HepG2 (cell line): Measurements from ENCODE around the gene FXYD4. TPM values are rescaled to one million over a fixed set of nuclear protein-coding genes. Genes with fewer than 3 reads are reported as not detected.

ENCODE experiments used
- ADNP ChIP-seq: sonication (generic); formaldehyde crosslinking; IDR thresholded peaks from 2 replicates; pipeline ENCODE4 v1.4.0; 2020; ENCODE audit warnings: missing genetic modification reagents
- AGO1 ChIP-seq: fragments of 200-400 bp; formaldehyde crosslinking; IDR thresholded peaks from 2 replicates; pipeline ENCODE4 v1.6.1; 2017; ENCODE audit warnings: mild to moderate bottlenecking, low read depth, low read length, moderate library complexity; ENCODE audit not compliant: poor library complexity, severe bottlenecking
- FIP1L1 ChIP-seq: fragments of 200-400 bp; formaldehyde crosslinking; IDR thresholded peaks from 2 replicates; pipeline ENCODE4 v1.6.1; 2018; ENCODE audit warnings: low read depth, mild to moderate bottlenecking, low read length, moderate library complexity, borderline replicate concordance; ENCODE audit not compliant: insufficient read depth
- GABPA ChIP-seq, 2 experiments: IDR thresholded peaks; 2 replicates each; pipeline ENCODE4 v1.6.1; 2011 to 2016; ENCODE audit warnings: low read depth in 2 of 2, low read length in 1 of 2, missing biosample characterization in 1 of 2, missing genetic modification characterization in 1 of 2
- HOXA5 ChIP-seq: sonication (generic); formaldehyde crosslinking; IDR thresholded peaks from 2 replicates; pipeline ENCODE4 v1.4.0; 2020; ENCODE audit warnings: missing genetic modification reagents
- KAT7 ChIP-seq: IDR thresholded peaks from 2 replicates; pipeline ENCODE4 v1.6.1; 2018; ENCODE audit warnings: borderline replicate concordance, missing compliant biosample characterization
- MTF1 ChIP-seq: sonication (generic); formaldehyde crosslinking; IDR thresholded peaks from 2 replicates; pipeline ENCODE4 v1.5.0; 2020; ENCODE audit warnings: missing genetic modification reagents
- NCOA1 ChIP-seq: sonication (generic); formaldehyde crosslinking; IDR thresholded peaks from 2 replicates; pipeline ENCODE4 v1.9.0; 2021; ENCODE audit warnings: missing genetic modification reagents
- PHF8 ChIP-seq: sonication (generic); formaldehyde crosslinking; IDR thresholded peaks from 2 replicates; pipeline ENCODE4 v1.5.0; 2020; ENCODE audit warnings: missing genetic modification reagents
- RBFOX2 ChIP-seq: fragments of 200-400 bp; formaldehyde crosslinking; IDR thresholded peaks from 2 replicates; pipeline ENCODE4 v1.6.1; 2017; ENCODE audit warnings: low read depth, mild to moderate bottlenecking, low read length
- TEAD3 ChIP-seq: optimal IDR thresholded peaks from 2 replicates; pipeline ENCODE3; 2016; ENCODE audit warnings: borderline replicate concordance
- TSC22D2 ChIP-seq: sonication (generic); formaldehyde crosslinking; IDR thresholded peaks from 2 replicates; pipeline ENCODE4 v1.5.1; 2020; ENCODE audit warnings: missing genetic modification reagents, mild to moderate bottlenecking, borderline replicate concordance
- U2AF1 ChIP-seq: fragments of 200-400 bp; formaldehyde crosslinking; optimal IDR thresholded peaks from 2 replicates; pipeline ENCODE3; 2017; ENCODE audit warnings: mild to moderate bottlenecking, low read depth, low read length
- ZNF367 ChIP-seq: sonication (generic); formaldehyde crosslinking; IDR thresholded peaks from 2 replicates; pipeline ENCODE4 v1.4.0; 2020; ENCODE audit warnings: missing genetic modification reagents, borderline replicate concordance
- polyA plus RNA-seq, 8 experiments: library from polyadenylated mRNA; depleted of rRNA in 3 of 8; stranded (reverse) in 7 of 8; unstranded in 1 of 8; fragments of >200 nt; fragmentation: Illumina TruSeq in 4 of 8; extraction: Trizol in 4 of 8; gene quantifications; 2 replicates each; pipeline versions ENCODE4 v1.2.1 to v1.2.3, GENCODE V29; 2011 to 2016; ENCODE audit warnings: low read depth in 4 of 8, missing spikeins in 1 of 8, mixed read lengths in 1 of 8; ENCODE audit not compliant: insufficient read depth in 1 of 8
- total RNA-seq, 5 experiments: library from RNA; depleted of rRNA; stranded (reverse); fragments of >200 nt; fragmentation: Illumina TruSeq; extraction: Trizol; gene quantifications; 2 replicates each; pipeline ENCODE4 v1.2.3, GENCODE V29; 2016; ENCODE audit warnings: low read depth in 1 of 5
- TF ChIP-seq, protein P1 (sequence below): conservative IDR thresholded peaks from 2 replicates; pipeline ENCODE4 v1.6.1; 2018; ENCODE audit warnings: missing genetic modification reagents
- TF ChIP-seq, protein P2 (sequence below): sonication (generic); formaldehyde crosslinking; conservative IDR thresholded peaks from 2 replicates; pipeline ENCODE4 v1.8.0; 2022; ENCODE audit warnings: mild to moderate bottlenecking, moderate library complexity, missing genetic modification reagents
- TF ChIP-seq, protein P3 (sequence below): sonication (generic); formaldehyde crosslinking; IDR thresholded peaks from 2 replicates; pipeline ENCODE4 v1.5.1; 2020; ENCODE audit warnings: mild to moderate bottlenecking, moderate library complexity, missing genetic modification reagents
- TF ChIP-seq, protein P4 (sequence below): sonication (generic); formaldehyde crosslinking; IDR thresholded peaks from 2 replicates; pipeline ENCODE4 v1.8.0; 2022; ENCODE audit warnings: missing genetic modification reagents, mild to moderate bottlenecking, moderate library complexity, borderline replicate concordance
- TF ChIP-seq, protein P5 (sequence below): sonication (generic); formaldehyde crosslinking; IDR thresholded peaks from 2 replicates; pipeline ENCODE4 v1.4.0; 2020; ENCODE audit warnings: mild to moderate bottlenecking, missing genetic modification reagents, borderline replicate concordance

FXYD4 gene
- total and polyA plus RNA-seq, 2 of the 13 experiments (the other 11 are each of a cell fraction or from before 2014, with no cell fraction given) = not detected

DNA sequence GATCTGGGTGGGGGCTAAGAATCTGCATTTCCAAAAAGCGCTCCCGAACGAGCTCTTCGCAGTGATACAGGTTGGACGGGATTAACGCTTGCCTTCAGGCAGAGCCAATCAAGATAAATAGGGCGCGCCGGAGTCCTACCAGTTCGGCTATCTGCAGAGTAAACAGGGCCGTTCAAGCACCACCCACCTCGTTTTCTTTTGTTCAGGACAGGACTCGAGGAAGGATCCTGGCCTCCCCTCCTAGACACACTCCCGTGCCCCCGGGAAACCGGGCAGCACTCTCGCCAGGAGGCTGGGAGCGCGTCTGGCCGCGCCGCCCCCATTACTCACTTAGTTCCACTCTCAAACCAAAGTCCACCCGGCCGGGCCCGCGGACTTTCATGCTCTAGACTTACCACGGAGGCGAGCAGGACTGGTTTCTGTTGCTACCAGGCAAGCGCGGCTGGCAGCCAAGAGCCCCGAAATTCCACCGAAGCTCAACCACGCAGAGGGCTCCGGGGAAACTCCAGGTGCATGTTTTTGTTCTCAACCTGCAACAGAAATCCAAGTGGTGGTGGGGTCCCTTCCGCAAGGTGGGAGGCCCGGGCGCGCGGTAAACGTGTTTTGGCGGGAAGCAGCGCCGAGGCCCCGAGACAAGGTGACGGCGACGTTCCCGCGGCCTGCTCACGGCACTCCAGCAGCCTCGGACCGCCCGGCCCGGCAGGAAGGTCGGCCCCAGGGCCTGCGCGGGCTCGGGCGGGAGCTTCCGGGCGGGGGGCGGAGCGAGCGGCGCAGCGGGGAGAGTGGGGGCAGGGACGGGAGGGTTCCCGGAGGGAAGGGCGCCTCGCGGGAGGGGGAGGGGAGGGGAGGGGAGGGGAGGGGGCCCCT is 24.9 kb downstream of the FXYD4 start (continued):
- TF ChIP-seq HOXA5 (CRISPR knock-in tag) = peak; percentile 43; the same call in 1 of the 2 replicates
- TF ChIP-seq FIP1L1 = no peak
- TF ChIP-seq, protein P1, sequence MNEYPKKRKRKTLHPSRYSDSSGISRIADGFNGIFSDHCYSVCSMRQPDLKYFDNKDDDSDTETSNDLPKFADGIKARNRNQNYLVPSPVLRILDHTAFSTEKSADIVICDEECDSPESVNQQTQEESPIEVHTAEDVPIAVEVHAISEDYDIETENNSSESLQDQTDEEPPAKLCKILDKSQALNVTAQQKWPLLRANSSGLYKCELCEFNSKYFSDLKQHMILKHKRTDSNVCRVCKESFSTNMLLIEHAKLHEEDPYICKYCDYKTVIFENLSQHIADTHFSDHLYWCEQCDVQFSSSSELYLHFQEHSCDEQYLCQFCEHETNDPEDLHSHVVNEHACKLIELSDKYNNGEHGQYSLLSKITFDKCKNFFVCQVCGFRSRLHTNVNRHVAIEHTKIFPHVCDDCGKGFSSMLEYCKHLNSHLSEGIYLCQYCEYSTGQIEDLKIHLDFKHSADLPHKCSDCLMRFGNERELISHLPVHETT (CRISPR knock-in tag) = no peak
- TF ChIP-seq U2AF1 = no peak
- peak; percentile 69 for TF ChIP-seq GABPA (IDR thresholded peaks at IDR 0.05; ENCODE audit: low read depth, low read length)
- no peak for TF ChIP-seq GABPA (CRISPR knock-in tag; IDR thresholded peaks at IDR 0.05; ENCODE audit: low read depth)
- TF ChIP-seq AGO1 = no peak
- TF ChIP-seq TEAD3 (CRISPR knock-in tag) = no peak
- TF ChIP-seq, protein P2, sequence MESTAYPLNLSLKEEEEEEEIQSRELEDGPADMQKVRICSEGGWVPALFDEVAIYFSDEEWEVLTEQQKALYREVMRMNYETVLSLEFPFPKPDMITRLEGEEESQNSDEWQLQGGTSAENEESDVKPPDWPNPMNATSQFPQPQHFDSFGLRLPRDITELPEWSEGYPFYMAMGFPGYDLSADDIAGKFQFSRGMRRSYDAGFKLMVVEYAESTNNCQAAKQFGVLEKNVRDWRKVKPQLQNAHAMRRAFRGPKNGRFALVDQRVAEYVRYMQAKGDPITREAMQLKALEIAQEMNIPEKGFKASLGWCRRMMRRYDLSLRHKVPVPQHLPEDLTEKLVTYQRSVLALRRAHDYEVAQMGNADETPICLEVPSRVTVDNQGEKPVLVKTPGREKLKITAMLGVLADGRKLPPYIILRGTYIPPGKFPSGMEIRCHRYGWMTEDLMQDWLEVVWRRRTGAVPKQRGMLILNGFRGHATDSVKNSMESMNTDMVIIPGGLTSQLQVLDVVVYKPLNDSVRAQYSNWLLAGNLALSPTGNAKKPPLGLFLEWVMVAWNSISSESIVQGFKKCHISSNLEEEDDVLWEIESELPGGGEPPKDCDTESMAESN = no peak; the same call in 1 of the 2 replicates
- no peak for TF ChIP-seq TSC22D2 (CRISPR knock-in tag)
- no peak for TF ChIP-seq ADNP (CRISPR knock-in tag)
- TF ChIP-seq, protein P3, sequence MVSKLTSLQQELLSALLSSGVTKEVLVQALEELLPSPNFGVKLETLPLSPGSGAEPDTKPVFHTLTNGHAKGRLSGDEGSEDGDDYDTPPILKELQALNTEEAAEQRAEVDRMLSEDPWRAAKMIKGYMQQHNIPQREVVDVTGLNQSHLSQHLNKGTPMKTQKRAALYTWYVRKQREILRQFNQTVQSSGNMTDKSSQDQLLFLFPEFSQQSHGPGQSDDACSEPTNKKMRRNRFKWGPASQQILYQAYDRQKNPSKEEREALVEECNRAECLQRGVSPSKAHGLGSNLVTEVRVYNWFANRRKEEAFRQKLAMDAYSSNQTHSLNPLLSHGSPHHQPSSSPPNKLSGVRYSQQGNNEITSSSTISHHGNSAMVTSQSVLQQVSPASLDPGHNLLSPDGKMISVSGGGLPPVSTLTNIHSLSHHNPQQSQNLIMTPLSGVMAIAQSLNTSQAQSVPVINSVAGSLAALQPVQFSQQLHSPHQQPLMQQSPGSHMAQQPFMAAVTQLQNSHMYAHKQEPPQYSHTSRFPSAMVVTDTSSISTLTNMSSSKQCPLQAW (CRISPR knock-in tag) = no peak
- TF ChIP-seq ZNF367 (CRISPR knock-in tag) = peak; percentile 26; the same call in 1 of the 2 replicates
- no peak for TF ChIP-seq KAT7
- peak; percentile 78; the same call in 1 of the 2 replicates for TF ChIP-seq RBFOX2
- TF ChIP-seq MTF1 (CRISPR knock-in tag) = peak; percentile 70; the same call in 1 of the 2 replicates
- TF ChIP-seq, protein P4, sequence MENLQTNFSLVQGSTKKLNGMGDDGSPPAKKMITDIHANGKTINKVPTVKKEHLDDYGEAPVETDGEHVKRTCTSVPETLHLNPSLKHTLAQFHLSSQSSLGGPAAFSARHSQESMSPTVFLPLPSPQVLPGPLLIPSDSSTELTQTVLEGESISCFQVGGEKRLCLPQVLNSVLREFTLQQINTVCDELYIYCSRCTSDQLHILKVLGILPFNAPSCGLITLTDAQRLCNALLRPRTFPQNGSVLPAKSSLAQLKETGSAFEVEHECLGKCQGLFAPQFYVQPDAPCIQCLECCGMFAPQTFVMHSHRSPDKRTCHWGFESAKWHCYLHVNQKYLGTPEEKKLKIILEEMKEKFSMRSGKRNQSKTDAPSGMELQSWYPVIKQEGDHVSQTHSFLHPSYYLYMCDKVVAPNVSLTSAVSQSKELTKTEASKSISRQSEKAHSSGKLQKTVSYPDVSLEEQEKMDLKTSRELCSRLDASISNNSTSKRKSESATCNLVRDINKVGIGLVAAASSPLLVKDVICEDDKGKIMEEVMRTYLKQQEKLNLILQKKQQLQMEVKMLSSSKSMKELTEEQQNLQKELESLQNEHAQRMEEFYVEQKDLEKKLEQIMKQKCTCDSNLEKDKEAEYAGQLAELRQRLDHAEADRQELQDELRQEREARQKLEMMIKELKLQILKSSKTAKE (CRISPR knock-in tag) = peak; percentile 59; the same call in 1 of the 2 replicates
- TF ChIP-seq NCOA1 (CRISPR knock-in tag) = no peak
- TF ChIP-seq, protein P5, sequence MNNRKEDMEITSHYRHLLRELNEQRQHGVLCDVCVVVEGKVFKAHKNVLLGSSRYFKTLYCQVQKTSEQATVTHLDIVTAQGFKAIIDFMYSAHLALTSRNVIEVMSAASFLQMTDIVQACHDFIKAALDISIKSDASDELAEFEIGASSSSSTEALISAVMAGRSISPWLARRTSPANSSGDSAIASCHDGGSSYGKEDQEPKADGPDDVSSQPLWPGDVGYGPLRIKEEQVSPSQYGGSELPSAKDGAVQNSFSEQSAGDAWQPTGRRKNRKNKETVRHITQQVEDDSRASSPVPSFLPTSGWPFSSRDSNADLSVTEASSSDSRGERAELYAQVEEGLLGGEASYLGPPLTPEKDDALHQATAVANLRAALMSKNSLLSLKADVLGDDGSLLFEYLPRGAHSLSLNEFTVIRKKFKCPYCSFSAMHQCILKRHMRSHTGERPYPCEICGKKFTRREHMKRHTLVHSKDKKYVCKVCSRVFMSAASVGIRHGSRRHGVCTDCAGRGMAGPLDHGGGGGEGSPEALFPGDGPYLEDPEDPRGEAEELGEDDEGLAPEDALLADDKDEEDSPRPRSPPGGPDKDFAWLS (CRISPR knock-in tag) = no peak
- TF ChIP-seq PHF8 = peak; percentile 41; the same call in 1 of the 2 replicates
